ENCODE results near the gene ANP32D.
"Not testable (repeated sequence)": the region's sequence is repeated elsewhere in the genome, so short reads cannot be mapped to it uniquely, and the experiment has no call there.

ANP32D gene

DNA sequence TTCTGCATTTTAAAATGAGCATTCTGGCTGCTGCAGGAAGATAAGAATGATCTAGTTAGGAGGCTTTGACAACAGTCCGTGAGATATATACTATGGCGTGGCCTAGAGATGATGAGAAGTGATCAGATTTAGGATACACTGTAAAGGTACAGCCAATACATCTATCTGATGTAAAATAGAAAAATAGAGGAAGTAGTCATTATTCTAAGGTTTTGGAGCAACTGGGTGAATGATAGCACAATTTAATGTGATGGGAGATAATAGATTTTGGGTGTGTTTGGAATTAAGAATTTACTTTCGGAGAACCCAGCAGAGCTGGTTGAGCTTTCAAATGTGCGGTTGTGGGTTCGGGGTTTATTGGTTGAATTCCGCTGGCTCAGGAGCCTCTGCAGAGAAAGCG lies at the start of gene ANP32D:
ANP32D (plus strand) TSS at position 301 of the 400 bp plus-strand sequence. CDS start 106 bp downstream, outside the sequence.
- FAIRE-seq = no peak

DNA sequence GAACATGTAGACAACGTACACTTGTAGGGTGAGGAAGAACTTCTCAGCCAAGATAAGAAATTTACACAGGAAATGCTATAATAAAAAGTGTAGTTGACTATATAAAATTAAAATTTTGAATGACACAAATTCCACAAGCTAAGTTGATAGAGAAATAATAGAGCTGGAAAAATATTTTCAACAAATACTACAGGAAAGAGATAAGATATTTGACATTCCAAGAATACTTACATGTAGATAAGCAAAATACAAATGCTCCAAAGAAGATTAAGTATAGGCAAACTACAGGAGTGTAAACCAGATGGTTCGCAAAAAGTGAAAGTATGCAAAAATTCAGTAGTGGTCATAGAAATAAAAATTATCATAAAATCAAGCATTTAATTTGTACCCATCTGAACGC lies 49.2 kb upstream of the ANP32D start:
- no peak for FAIRE-seq

DNA sequence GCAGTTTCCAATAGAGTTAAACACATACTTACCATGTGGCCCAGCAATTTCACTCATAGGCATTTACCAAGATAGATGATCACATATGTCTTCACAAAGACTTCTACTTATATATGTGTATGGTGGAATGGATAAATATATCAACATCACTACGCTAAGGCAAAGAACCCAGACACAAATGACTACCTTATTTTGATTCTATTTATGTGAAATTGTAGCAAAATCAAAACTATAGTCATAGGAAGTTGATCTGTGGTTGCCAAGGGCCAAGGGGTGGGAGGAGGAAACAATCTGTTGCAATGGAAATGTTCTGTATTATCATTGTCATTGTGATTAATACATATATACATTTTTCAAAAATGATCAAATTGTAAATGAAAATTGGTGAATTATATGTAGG lies 47.7 kb upstream of the ANP32D start:
- FAIRE-seq = no peak

DNA sequence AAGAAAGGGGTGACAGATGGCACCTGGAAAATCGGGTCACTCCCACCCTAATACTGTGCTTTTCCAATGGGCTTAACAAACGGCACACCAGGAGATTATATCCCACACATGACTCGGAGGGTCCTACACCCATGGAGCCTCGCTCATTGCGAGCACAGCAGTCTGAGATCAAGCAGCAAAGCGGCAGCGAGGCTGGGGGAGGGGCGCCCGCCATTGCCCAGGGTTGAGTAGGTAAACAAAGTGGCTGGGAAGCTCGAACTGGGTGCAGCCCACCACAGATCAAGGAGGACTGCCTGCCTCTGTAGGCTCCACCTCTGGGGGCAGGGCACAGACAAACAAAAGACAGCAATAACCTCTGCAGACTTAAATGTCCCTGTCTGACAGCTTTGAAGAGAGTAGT lies 38.3 kb upstream of the ANP32D start:
- FAIRE-seq = not testable (repeated sequence)

DNA sequence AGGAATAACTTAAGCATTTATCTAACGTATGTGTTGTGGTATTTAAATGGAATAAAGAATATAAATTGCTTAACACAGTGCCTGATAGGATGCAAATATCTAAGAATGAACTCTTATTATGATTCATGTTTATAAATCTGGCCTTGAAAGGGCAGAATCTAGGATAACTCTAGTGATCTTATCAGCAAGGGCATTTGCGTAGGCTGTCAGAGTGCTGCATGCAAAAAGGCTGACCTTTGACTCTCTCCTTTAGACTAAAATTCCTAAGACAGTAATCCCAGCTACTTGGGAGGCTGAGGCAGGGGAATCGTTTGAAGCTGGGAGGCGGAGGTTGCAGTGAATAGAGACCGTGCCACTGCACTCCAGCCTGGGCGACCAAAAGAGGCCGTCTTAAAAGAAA lies 31.3 kb upstream of the ANP32D start:
- no peak for FAIRE-seq

DNA sequence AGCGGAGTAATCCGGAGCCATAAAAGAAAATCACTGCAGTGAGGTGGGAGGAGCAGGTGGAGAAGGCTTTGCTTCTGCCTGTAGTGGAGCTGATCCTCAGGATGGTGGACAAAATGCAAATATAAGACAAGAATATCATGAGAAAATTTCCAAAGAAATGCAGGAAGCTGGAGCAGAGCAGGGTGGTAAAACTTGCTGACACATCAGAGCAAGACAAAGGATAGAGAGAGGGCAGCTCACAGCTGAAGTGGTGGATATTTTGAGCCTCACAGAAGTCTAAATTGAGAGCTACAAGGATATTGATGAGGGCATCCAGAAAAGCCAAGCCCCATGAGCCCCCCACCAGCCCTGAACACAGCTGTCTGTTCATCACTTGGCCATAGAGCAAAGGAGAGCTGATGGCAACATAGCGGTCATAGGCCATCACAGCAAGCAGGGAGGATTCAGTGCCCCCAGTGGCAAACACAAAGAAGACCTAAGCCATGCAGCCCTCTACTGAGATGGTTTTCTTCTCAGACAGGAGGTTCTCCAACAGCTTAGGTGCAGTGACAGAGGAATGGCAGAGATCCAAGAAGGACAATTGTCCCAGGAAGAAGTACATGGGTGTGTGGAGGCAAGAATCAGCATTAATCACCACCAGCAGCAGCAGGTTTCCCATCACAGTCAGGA lies 30.0 kb upstream of the ANP32D start:
- no peak for FAIRE-seq

DNA sequence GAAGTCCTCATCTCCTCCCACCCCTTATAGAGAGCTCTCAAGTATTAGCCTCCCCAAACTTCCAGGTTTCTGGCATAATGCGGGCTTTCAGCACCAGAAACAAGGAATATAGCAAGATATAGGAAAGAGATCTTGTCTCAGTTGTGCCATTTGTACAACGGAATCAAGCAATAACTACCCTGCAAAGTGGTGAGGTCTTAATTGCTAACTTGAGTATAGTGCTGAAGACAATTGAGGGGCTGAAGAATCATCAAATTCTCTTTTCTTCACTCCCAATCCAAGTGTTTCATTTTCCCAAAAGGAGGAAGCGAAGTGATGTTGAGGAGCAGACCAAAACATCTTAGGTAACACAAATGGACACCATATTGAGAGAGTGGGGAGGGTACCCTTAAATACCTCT lies 26.8 kb upstream of the ANP32D start:
- FAIRE-seq = no peak

DNA sequence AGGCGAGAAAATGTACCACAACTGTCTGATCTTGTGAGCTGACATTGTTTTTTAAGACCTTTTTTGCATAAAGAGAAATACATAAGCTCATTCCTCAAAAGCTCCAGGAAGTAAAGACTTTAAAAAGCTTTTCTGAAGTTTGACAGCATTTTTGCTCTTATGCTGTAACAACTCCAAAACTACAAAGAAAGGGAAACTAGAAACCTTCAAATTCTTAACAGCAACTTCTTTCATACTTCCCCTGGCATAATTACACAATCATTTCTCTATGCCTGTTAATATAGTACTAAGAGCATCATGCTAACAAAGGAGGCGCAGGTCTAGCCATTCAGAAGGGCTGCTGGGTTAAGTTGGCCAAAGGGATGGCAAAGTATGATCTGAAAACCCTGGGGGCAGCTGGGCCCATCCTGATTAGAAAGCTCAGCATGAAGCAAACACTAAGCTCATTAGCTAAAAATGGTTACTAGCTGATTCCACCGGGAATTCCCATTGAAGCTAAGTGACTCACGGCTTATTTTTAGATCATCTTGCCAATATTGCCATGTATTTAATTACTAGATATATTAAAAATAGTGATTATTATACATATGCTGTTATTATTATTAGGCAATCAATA lies 26.1 kb upstream of the ANP32D start:
- no peak for FAIRE-seq

DNA sequence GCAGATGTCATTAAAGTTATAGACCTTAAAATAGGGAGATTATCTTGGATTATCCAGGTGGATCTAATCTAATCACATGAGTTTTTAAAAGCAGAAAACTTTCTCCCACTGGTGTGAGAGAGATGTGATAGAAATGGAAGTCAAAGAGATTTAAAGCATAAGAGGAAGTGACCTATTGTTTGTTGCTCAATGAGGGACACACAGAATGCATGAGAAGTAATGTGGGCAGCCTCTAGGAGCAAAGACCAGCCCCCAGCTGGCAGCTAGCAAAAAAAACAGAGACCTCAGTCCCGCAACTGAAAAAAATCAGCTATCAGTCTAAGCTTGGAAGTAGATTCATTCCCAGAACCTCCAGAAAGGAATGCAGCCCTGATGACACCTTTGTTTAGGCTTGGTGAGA lies 24.6 kb upstream of the ANP32D start:
- FAIRE-seq = no peak

DNA sequence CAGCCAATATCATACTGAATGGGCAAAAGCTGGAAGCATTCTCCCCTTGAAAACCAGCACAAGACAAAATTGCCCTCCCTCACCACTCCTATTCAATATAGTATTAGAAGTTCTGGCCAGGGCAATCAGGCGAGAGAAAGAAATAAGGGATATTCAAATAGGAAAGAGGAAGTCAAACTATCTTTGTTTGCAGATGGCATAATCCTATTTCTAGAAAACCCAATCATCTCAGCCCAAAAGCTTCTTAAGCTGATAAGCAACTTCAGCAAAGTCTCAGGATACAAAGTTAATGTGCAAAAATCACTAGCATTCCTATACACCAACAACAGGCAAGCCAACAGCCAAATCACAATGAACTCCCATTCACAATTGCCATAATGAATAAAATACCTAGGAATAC lies 21.0 kb upstream of the ANP32D start:
- no peak for FAIRE-seq

DNA sequence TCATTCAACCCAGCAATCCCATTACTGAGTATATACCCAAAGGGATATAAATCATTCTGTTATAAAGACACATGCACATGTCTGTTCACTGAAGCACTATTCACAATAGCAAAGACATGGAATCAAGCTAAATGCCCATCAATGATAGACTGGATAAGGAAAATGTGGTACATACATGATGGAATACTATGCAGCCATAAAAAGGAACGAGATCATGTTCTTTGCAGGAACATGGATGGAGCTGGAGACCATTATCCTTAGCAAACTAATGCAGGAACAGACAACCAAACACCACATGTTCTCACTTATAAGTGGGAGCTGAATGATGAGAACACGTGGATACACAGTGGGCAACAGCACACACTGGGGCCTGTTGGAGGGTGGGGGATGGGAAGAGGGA lies 19.4 kb upstream of the ANP32D start:
- not testable (repeated sequence) for FAIRE-seq

DNA sequence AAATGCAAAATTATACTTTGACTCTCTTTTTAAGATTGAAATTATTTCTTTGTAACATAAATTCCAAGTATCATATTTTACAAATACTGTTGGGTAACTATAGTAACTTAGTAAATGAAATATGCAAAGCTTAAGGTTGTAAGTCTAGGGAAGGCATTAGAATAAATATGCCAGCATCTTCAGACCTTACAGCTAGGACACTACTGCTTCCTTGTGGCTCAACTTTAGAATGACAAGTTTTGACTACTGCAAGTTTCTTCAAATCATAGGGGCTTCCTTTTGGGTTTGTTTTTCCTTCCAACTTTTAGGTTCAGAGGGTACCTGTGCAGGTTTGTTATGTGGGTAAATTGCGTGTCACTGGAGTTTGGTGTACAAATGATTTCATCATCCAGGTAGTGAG lies 17.7 kb upstream of the ANP32D start:
- no peak for FAIRE-seq

DNA sequence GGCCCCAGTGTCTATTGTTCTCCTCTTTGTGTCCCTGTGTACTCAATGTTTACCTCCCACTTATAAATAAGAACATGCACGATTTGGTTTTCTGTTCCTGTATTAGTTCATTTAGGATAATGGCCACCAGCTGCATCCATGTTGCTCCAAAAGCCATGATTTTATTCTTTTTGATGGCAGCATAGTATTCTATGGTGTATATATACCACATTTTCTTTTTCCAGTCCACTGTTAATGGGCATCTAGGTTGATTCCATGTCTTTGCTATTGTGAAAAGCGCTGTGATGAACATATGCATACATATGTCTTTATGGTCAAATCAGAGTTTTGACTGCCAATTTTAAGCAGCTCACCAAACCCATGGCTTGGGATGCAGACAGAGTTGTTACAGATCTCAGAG lies 17.2 kb upstream of the ANP32D start:
- FAIRE-seq = no peak

DNA sequence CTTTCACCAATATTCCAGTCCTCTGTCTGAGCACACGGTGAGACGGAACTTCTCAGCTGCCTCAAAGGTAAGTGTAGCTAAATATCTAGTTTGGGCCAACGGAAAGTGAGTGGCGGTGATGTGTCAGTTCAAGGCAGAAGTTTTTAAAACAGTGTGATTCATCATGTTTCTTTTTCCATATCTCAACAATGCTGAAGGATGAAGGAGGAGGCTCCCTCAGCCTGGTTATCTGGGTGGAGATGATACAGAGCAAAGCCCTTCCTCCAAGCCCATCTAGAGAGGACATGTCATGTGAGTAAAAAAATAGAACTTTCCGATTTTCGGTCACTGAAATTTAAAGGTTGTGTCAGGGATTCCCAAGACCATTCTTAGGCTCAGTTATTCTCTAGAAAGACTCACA lies 13.1 kb upstream of the ANP32D start:
- FAIRE-seq = no peak

DNA sequence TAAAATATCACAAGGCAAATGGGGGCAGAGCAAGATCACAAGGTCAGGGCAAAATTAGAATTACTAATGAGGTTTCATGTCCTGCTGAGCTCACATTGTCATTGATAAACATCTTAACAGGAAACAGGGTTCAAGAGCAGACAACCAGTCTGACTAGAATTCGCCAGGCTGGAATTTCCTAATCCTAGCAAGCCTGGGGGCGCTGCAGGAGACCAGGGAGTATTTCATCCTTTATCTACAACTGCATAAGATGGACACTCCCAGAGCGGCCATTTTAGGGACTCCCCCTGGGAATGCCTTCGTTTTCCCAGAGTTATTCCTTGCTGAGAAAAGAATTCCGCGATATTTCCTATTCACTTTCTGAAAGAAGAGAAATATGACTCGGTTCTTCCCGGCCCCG lies 3.3 kb upstream of the ANP32D start:
- FAIRE-seq = not testable (repeated sequence)

DNA sequence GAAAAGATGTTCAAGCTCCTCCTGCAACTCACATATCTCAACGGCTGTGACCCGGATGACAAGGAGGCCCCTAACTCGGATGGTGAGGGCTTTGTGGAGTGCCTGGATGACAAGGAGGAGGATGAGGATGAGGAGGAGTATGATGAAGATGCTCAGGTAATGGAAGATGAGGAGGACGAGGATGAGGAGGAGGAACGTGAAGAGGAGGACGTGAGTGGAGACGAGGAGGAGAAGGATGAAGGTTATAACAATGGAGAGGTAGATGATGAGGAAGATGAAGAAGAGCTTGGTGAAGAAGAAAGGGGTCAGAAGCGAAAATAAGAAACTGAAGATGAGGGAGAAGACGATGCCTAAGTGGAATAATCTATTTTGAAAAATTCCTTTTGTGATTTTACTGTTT lies 702 bp downstream of the ANP32D start:
- FAIRE-seq = no peak

DNA sequence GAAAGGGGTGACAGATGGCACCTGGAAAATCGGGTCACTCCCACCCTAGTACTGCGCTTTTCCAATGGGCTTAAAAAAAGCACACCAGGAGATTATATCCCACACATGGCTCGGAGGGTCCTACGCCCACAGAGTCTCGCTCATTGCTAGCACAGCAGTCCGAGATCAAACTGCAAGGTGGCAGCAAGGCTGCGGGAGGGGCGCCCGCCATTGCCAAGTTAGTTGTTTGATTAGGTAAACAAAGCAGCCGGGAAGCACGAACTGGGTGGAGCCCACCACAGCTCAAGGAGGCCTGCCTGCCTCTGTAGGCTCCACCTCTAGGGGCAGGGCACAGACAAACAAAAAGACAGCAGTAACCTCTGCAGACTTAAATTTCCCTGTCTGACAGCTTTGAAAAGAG lies 2.1 kb downstream of the ANP32D start:
- FAIRE-seq = not testable (repeated sequence)

DNA sequence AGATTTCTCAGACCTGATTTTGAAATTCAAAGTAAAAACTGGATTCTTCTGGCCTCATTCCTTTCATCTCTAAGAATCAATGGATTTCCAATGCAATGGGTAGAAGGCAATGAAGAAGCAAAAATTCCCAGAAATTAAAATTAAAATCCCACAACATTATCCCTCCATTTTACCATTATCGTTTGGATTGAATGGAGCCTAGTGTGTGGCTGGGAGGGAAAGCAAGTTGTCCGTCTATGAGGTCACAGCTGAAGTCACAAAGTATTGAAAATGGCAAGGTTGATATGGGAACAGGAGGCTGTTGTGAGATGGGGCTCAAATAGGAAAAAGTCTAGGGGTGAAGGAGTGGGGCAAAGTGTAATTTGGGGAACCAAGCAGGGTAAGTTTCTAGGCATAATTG lies 9.8 kb downstream of the ANP32D start, which contains the start of gene C12orf54:
C12orf54 (plus strand) TSS at position 301 of the 400 bp plus-strand sequence. CDS start 799 bp downstream, outside the sequence.
- FAIRE-seq = no peak

DNA sequence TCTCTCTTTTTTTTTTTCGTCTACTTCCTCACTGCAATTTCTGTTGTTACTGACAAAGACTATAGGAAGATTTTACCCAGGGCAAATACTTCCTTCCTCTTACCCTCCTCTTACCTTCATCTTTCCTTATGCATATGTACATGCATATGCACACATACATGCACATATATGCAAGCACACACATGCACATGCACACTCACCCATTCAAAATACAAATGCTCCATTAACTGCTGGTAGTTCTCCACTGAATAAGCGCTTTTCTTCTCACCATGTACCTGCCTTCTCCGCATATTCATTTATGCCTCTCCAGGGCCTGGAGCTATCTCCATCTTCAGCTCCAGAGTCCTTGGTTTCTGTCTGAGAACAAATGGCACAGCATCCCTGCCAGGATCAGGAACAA lies 10.6 kb downstream of the ANP32D start:
- no peak for FAIRE-seq

DNA sequence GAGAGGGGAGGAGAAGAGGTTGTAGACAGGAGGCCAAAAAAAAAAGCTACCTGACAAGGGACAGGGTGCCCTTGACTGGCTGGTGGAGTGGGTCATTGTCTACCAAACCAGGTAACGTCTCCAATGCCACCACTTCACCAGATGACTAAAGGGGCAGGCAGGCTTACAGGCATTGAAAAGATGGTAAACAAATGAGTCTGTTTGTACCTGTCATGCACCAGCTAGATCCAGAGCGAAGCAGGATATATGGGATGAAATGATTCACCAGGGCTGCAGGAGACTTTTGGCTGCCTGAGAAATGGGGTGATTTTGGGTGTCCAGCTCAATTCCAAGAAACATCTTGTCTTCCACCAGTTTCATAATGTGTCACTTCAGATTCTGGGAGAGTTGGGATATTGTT lies 13.9 kb downstream of the ANP32D start:
- no peak for FAIRE-seq

DNA sequence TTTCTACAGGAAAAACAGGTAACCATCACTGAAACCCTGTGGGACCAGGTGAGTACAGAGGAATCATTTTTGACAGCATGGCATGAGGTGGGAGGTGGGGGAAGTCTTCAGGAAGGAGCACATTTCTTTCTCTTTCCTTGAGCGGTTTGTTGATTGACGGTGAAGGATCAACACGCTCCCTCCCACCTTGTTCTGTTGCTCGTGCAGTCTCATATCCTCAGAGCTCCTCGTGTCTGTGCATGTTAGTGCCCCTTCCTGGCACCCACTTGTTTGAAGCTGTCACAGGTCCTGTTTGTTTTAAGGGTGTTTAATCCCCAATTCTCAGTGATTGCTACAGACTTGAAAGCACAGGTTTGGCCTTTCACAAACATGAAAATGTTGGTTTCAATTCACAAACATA lies 14.3 kb downstream of the ANP32D start:
- no peak for FAIRE-seq

DNA sequence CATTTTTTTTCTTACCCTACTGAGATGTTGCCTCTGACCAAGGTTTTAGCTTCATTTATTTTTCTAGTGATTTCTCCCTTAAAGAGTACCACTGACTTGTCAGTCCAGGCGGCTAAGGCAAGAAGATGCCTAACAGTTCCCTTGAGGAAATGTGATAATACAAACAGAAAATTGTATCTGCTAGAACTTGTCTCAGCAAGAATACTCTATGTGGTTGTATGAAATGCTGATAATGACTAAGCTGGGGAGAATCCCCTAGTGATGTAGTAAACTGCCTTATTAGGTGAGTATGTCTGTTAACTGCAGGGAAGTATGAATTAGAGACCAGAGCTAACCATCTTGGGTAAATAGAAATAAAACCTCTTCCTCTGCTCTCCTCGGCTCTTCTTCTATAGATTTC lies 16.7 kb downstream of the ANP32D start:
- FAIRE-seq = no peak

DNA sequence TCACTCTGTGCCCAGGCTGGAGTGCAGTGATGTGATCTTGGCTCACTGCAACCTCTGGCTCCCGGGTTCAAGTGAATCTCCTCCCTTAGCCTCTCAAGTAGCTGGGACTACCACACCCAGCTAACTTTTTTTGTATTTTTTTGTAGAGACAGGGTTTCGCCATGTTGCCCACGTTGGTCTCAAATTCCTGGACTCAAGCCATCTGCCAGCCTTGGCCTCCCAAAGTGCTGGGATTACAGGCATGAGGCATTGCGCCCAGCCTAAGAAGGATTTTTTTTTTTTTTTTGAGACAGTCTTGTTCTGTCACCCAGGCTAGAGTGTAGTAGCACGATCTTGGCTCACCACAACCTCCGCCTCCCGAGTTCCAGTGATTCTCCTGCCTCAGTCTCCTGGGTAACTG lies 17.1 kb downstream of the ANP32D start:
- not testable (repeated sequence) for FAIRE-seq

DNA sequence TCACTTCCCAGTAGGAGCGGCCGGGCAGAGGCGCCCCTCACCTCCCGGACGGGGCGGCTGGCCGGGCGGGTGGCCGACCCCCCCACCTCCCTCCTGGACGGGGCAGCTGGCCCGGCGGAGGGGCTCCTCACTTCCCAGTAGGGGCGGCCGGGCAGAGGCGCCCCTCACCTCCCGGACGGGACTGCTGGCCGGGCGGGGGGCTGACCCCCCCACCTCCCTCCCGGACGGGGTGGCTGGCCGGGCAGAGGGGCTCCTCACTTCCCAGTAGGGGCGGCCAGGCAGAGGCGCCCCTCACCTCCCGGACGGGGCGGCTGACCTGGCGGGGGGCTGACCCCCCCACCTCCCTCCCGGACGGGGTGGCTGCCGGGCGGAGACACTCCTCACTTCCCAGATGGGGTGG lies 27.9 kb downstream of the ANP32D start:
- FAIRE-seq = not testable (repeated sequence)

DNA sequence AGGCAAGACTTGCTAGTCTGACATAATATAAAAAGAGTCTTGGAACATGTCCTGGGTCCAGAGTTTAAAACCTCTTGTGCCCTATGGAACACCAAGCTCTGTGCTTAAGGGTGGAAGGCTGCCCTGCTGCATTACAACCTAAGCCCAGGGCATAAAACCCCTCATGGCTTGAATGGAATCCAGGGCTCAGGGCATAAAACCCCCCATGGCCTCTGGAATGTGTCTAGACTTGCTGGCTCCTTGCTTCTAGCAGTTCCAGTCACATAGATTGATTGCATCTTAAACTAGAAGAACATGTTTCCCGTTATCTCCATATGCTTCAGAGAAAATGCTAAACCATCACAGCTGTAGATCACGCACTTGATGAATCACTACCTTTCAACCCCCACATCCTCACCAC lies 34.5 kb downstream of the ANP32D start:
- FAIRE-seq = not testable (repeated sequence)
